NCI-H2227 (cell line): ENCODE measurements around the gene ISCA1.

Experiments used
- DNase-seq: peaks from one replicate; lab custom pipeline; 2025; ENCODE audit not compliant: unreplicated experiment; lab: John Stamatoyannopoulos, UW

The ISCA1 gene

GRCh38 chr9:86238861-86239770 is 43.2 kb downstream of the ISCA1 start:
- DNase-seq = peak; percentile 5

- DNase-seq = no peak
Observed at GRCh38 chr9:86230858-86231257, 51.5 kb downstream of the ISCA1 start.

GRCh38 chr9:86222667-86223066 is 59.7 kb downstream of the ISCA1 start:
- no peak for DNase-seq

- DNase-seq = no peak
Observed at GRCh38 chr9:86219606-86220005, 62.7 kb downstream of the ISCA1 start.

- DNase-seq = no peak
Observed at GRCh38 chr9:86217076-86217755, 65.1 kb downstream of the ISCA1 start.
